IPS-18a (cell line): ENCODE measurements around the gene CNOT3.

Experiments
- H3K27ac ChIP-seq: one replicate; pipeline ENCODE4 v1.5.1; 2013; ENCODE audit warnings: low read length
- H3K27me3 ChIP-seq: one replicate; pipeline ENCODE4 v1.6.1; 2013; ENCODE audit warnings: mild to moderate bottlenecking, low read length; ENCODE audit not compliant: control insufficient read depth, insufficient read depth
- H3K36me3 ChIP-seq: one replicate; pipeline ENCODE4 v1.6.1; 2013; ENCODE audit warnings: low read depth, low read length; ENCODE audit not compliant: control insufficient read depth
- H3K4me1 ChIP-seq: one replicate; pipeline ENCODE4 v1.6.1; 2013; ENCODE audit warnings: low read depth, low read length; ENCODE audit not compliant: control insufficient read depth
- H3K4me3 ChIP-seq: one replicate; pipeline ENCODE4 v1.5.1; 2013; ENCODE audit warnings: low read length
- H3K9ac ChIP-seq: one replicate; pipeline ENCODE4 v1.6.1; 2013; ENCODE audit warnings: mild to moderate bottlenecking, low read length, moderate library complexity
- H3K9me3 ChIP-seq: one replicate; pipeline ENCODE4 v1.6.1; 2013; ENCODE audit warnings: low read depth, low read length; ENCODE audit not compliant: control insufficient read depth

Gene CNOT3

GRCh38 chr19:54142166-54142780 is 4.7 kb downstream of the CNOT3 start:
- no peak overlapping the region for H3K9ac ChIP-seq
- H3K4me3 ChIP-seq, result no peak overlapping the region
- H3K9me3 ChIP-seq, result no peaks in the 10 kb centered on the region
- H3K4me1 ChIP-seq, result no peaks in the 10 kb centered on the region
- peaks cover 60% of the 10 kb centered on the region for H3K36me3 ChIP-seq
- H3K27me3 ChIP-seq, result no peaks in the 10 kb centered on the region
- H3K27ac ChIP-seq, result no peak overlapping the region

- H3K27ac ChIP-seq, result no peak overlapping the region
- H3K36me3 ChIP-seq, result peaks cover 89% of the 10 kb centered on the region
- H3K9ac ChIP-seq, result no peak overlapping the region
- H3K9me3 ChIP-seq, result no peaks in the 10 kb centered on the region
- H3K27me3 ChIP-seq, result no peaks in the 10 kb centered on the region
- no peaks in the 10 kb centered on the region for H3K4me1 ChIP-seq
- no peak overlapping the region for H3K4me3 ChIP-seq
Observed at GRCh38 chr19:54145541-54146158, 8.1 kb downstream of the CNOT3 start.

GRCh38 chr19:54147676-54148075 is 10.1 kb downstream of the CNOT3 start:
- H3K36me3 ChIP-seq, result peaks cover 92% of the 10 kb centered on the region
- H3K27ac ChIP-seq, result no peak overlapping the region
- no peak overlapping the region for H3K9ac ChIP-seq
- H3K27me3 ChIP-seq, result no peaks in the 10 kb centered on the region
- no peaks in the 10 kb centered on the region for H3K9me3 ChIP-seq
- no peaks in the 10 kb centered on the region for H3K4me1 ChIP-seq
- H3K4me3 ChIP-seq, result no peak overlapping the region

- no peaks in the 10 kb centered on the region for H3K9me3 ChIP-seq
- no peaks in the 10 kb centered on the region for H3K4me1 ChIP-seq
- H3K9ac ChIP-seq, result no peak overlapping the region
- no peaks in the 10 kb centered on the region for H3K27me3 ChIP-seq
- H3K36me3 ChIP-seq, result peaks cover 92% of the 10 kb centered on the region
- H3K27ac ChIP-seq, result no peak overlapping the region
- H3K4me3 ChIP-seq, result no peak overlapping the region
Observed at GRCh38 chr19:54148158-54148557, 10.6 kb downstream of the CNOT3 start.

- no peaks in the 10 kb centered on the region for H3K4me1 ChIP-seq
- no peak overlapping the region for H3K4me3 ChIP-seq
- H3K9me3 ChIP-seq, result no peaks in the 10 kb centered on the region
- H3K36me3 ChIP-seq, result peaks cover 92% of the 10 kb centered on the region
- H3K27ac ChIP-seq, result no peak overlapping the region
- no peak overlapping the region for H3K9ac ChIP-seq
- H3K27me3 ChIP-seq, result no peaks in the 10 kb centered on the region
Observed at GRCh38 chr19:54149021-54149812, 11.7 kb downstream of the CNOT3 start.

- peaks cover 88% of the 10 kb centered on the region for H3K36me3 ChIP-seq
- no peaks in the 10 kb centered on the region for H3K9me3 ChIP-seq
- no peak overlapping the region for H3K9ac ChIP-seq
- H3K27me3 ChIP-seq, result no peaks in the 10 kb centered on the region
- no peak overlapping the region for H3K4me3 ChIP-seq
- no peaks in the 10 kb centered on the region for H3K4me1 ChIP-seq
- no peak overlapping the region for H3K27ac ChIP-seq
Observed at GRCh38 chr19:54151362-54152035, 13.9 kb downstream of the CNOT3 start.

GRCh38 chr19:54152267-54152666 is 14.7 kb downstream of the CNOT3 start:
- no peaks in the 10 kb centered on the region for H3K9me3 ChIP-seq
- H3K36me3 ChIP-seq, result peaks cover 87% of the 10 kb centered on the region
- H3K4me3 ChIP-seq, result no peak overlapping the region
- H3K27me3 ChIP-seq, result no peaks in the 10 kb centered on the region
- H3K27ac ChIP-seq, result no peak overlapping the region
- no peaks in the 10 kb centered on the region for H3K4me1 ChIP-seq
- no peak overlapping the region for H3K9ac ChIP-seq

GRCh38 chr19:54152878-54153524 is 15.4 kb downstream of the CNOT3 start:
- Histone ChIP-seq H3K36me3 (peaks cover 80% of the 10 kb centered on the region), H3K27me3 (no peaks in the 10 kb centered on the region), H3K27ac (no peak overlapping the region), H3K4me3 (no peak overlapping the region), H3K9me3 (no peaks in the 10 kb centered on the region), H3K9ac (no peak overlapping the region), H3K4me1 (no peaks in the 10 kb centered on the region)

- H3K9me3 ChIP-seq, result no peaks in the 10 kb centered on the region
- H3K36me3 ChIP-seq, result peaks cover 76% of the 10 kb centered on the region
- H3K4me3 ChIP-seq, result no peak overlapping the region
- no peak overlapping the region for H3K27ac ChIP-seq
- no peaks in the 10 kb centered on the region for H3K27me3 ChIP-seq
- peaks cover 3% of the 10 kb centered on the region for H3K4me1 ChIP-seq
- no peak overlapping the region for H3K9ac ChIP-seq
Observed at GRCh38 chr19:54153731-54154326, 16.3 kb downstream of the CNOT3 start.

- Histone ChIP-seq H3K27ac (no peak overlapping the region), H3K9ac (no peak overlapping the region), H3K4me1 (peaks cover 3% of the 10 kb centered on the region), H3K27me3 (no peaks in the 10 kb centered on the region), H3K4me3 (no peak overlapping the region), H3K36me3 (peaks cover 67% of the 10 kb centered on the region), H3K9me3 (no peaks in the 10 kb centered on the region)
Observed at GRCh38 chr19:54154603-54155345, 17.2 kb downstream of the CNOT3 start.
